Activated T-cell treated with anti-CD3 and anti-CD28 coated beads for 48 hours (primary cell): ENCODE data around the gene AP1M1.
A peak's percentile ranks its signal among the peaks of the same experiment; 100 is the strongest.
"Not testable (repeated sequence)": the region's sequence is repeated elsewhere in the genome, so short reads cannot be mapped to it uniquely, and the experiment has no call there.

Experiments used
- DNase-seq: peaks from one replicate; pipeline ENCODE4 v3.0.0-alpha.2; 2020; ENCODE audit warnings: low read depth

Gene AP1M1

GRCh38 chr19:16261584-16262368 is 64.1 kb downstream of the AP1M1 start:
- no peak for DNase-seq

DNA sequence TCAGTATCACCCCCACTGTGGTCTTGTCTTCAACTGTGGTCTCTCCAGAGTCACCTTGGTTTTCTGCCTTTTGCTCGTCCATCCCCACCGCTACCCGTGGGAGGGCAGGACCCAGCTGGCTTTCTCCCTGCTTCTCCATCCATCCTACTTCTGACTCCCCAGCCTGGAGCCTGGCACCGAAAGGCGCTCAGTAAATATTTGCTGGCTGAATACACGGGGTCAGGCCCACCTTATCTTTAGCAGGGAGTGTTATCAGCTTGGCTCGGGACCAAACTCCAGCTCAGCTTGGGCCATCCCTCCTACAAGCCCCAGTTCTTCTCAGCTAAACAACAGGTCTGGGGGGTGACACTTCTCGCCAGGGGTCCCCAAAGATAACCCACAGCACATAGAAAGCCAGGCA is 64.9 kb downstream of the AP1M1 start:
- DNase-seq = no peak

- DNase-seq = no peak
Measured at GRCh38 chr19:16263141-16263761, 65.5 kb downstream of the AP1M1 start.

DNA sequence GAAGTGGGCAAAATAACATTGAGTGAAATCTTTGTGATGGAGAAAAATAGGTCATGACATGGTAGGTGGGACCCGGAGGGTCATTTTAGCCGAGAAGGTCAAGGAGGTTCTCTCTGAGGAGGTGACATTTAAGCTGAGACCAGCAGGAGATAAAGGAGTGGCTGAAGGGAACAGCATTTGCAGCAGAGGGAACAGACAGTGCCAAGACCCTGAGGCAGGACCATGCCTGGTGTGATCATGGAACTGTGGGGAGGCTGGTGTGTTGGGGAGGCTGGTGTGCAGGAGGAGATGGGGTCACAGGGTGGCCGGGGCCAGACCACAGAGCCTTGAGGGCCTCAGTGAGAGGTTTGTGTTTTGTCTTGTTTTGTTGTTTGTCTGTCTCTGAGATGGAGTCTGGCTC is 67.5 kb downstream of the AP1M1 start:
- no peak for DNase-seq

DNA sequence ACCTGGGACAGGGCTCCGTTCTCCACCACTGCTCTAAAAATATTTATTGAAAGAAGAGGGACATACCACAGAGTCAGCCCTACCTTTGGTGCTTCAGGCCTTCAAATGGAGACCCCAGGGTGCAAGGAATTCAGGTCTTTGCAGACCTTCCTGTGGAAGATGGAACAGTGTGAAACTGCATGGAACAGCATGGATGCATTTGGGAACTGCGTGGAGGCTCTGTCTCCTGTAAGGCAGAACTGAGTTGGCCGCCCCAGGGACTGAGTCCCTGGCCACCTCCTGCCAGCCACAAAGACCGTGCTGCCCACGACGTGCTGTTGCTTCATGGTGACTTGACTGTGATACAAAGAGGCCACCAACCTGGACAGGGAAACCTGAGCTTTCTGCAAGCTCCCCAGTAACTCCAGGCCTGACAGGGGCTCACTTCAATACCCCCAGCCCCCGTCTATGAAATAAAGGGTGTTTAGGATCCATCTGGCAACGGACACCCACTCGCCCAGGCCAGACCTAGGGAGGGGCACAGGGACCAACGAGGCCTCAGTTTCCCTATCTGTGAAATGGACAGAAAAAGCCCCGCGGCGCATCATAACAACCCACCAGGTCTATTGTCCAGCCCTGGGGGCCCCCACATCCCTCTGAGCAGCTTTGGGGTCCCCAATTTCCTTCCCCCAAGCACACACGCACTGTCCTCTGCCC is 68.3 kb downstream of the AP1M1 start:
- DNase-seq = no peak

- DNase-seq = peak; percentile 46
Measured at GRCh38 chr19:16266586-16266942, 68.9 kb downstream of the AP1M1 start.

DNA sequence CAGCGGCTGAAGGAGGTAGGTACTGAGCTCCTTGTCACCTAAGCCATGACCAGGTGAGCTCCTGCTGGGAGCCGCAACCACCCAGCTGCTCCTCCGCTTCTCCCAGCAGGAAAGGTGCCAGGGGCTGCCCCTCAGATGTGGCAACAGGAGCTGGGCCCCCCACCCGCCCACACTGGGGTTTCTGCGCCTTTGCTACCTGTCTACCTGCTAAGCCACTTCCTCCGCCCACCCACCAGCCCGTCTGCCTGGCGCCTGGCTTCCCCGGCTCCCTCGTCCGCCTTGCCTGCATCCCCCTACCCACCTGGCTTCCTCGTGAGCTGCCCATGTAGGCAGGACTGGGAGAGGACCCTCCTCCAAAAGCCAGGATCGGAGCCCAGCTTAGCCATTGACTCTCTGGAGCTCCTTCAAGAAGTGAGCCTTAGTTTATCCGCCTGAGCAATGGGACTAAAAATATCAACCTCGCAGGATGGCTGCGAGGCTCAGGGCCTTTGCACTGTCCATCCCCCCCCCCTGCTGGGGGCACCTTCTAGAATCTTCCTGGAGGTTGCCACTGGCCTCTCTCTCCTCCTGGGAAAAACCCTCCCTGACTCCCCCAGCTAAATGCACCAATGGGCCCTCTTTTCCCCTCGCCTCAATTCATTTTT is 71.1 kb downstream of the AP1M1 start:
- no peak for DNase-seq

GRCh38 chr19:16272945-16273344 is 75.2 kb downstream of the AP1M1 start:
- no peak for DNase-seq

DNA sequence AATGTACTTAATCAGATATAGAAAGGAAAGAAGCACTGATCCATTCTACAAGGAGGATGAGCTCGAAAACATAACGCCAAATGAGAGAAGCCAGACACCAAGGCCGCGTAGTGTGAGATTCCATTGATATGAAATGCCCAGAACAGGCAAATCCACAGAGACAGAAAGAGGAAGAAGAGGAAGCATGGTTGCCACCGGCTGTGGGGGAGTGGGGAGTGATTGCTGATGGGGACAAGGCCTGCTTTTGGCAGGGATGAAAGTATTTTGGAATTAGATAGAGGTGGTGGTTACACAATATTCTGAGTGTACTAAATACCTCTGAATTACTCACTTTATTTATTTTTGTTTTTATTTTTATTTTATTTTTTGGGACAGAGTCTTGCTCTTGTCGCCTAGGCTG is 76.7 kb downstream of the AP1M1 start:
- DNase-seq = no peak

GRCh38 chr19:16280306-16280705 is 82.6 kb downstream of the AP1M1 start:
- no peak for DNase-seq

DNA sequence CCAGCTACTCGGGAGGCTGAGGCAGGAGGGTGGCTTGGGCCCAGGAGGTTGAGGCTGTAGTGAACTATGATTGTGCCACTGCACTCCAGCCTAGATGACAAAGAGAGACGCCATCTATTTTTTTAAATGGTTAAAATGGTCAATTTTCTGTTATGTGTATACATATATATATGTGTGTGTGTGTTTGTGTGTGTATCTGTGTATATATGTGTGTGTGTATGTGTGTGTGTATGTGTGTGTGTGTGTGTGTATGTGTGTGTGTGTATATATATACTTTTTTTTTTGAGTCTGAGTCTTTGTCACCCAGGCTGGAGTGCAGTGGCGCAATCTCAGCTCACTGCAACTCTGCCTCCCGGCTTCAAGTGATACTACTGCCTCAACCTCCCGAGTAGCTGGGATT is 84.0 kb downstream of the AP1M1 start:
- DNase-seq = no peak

DNA sequence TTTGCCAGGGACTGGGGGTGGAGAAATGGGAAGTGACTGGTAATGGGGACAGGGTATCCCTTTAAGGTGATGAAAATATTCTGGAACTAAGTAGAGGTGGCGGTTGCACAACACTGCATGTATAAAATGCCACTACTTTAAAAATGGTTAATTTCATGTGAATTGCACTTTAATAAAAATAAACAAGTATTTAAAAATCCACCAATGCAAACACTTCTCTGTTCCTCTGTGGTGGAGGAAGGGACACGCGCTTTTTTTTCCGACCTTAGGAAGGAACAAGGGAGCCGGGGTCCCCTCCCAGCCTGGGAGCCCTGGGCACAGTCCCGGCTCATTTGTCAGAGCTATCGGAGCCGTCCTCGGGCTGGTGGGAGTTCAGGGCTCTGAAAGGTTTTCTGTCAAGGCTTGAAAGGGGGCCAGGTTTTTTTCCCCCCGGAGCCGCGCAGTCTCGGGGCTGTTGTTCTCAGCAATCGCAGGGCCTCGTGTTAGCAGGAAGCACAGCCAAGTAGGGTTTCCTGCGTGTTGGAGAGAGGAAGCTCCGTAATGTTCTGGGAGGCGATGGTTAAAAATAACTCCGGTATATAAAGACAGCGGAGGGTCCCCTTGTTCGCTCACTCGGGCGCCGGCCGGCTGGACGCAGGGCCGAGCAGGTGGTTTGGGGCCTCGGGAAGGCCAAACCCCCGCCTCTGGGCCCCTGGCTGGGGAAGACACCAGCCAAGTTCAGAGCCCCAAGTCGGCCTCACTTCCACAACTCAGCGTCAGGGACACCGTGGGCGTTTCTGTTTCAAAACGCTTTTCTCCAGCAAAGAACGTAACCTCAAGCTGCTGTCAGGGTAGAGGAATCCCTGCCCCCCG is 85.7 kb downstream of the AP1M1 start:
- peak; percentile 75 for DNase-seq

GRCh38 chr19:16284505-16284904 is 86.8 kb downstream of the AP1M1 start:
- no peak for DNase-seq

- not testable (repeated sequence) for DNase-seq
Measured at GRCh38 chr19:16285079-16285478, 87.4 kb downstream of the AP1M1 start.

- DNase-seq = no peak
Measured at GRCh38 chr19:16285769-16286498, 88.2 kb downstream of the AP1M1 start.

DNA sequence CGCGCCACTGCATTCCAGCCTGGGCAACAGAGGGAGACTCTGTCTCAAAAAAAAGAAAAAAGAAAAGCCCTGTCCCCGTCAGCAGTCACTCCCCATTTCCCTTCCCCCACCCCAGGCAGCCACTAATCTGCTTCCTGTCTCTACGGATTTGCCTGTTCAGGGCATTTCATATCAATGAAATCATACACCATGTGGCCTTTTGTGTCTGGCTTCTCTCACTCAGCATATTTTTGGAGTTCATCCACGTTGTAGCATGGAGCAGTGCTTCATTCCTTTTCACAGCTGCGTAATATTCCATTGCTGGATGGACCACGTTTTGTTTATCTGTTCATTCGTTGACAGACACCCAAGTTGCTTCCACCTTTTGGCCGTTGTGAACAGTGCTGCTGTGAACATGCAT is 90.8 kb downstream of the AP1M1 start:
- DNase-seq = no peak

DNA sequence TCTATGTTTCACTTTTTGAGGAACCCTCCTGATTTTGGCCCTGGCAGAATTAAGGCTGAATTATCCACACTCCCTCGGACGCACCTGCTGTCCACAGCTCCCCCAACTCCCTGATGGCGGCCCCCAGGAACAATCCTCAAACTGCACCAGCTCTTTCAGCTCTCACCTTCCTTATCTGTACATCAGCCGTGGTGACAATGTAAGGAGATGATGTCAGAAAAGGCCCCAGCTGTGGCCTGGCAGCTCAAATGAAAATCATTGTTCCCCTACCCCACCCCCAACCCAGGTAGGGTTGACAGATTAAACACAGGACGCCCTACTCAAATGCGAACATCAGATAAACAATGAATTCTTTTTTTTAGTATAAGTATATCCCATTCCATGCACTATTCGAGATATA is 91.9 kb downstream of the AP1M1 start:
- no peak for DNase-seq

DNA sequence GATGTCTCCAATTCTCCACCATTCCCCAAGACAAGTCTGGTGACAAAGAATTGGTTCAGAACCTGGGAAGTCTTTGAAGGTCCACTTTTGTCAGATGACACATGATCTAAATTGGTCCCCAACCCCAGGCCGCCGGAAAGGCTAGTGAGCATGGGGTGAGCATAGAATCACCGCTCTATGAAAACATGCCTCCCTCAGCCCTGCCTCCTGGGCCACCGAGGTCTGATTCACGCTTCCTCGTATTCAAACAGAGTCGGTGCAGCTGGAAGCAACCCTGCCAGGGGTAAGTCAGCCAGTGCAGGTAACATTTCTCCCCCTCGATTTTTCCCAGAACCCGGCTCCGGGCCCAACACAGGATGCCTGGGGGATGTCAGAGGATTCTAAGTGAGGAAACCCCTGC is 93.0 kb downstream of the AP1M1 start:
- no peak for DNase-seq

GRCh38 chr19:16293118-16294091 is 95.7 kb downstream of the AP1M1 start:
- DNase-seq = no peak

- DNase-seq = no peak
Measured at GRCh38 chr19:16295057-16295456, 97.3 kb downstream of the AP1M1 start.
